HAP-1 (cell line): ENCODE results near the gene NR1H3.
"Not testable (repeated sequence)": the region's sequence is repeated elsewhere in the genome, so short reads cannot be mapped to it uniquely, and the experiment has no call there.

Experiments
- DNase-seq, 2 experiments: peaks; one replicate each; pipeline ENCODE4 v3.0.0-alpha.2; 2016 to 2020; ENCODE audit warnings: low spot score in 2 of 2
- H3K27me3 ChIP-seq: fragments of 250-450 bp; sonication (Bioruptor Pico); 2 replicates; pipeline ENCODE4 v1.5.1; 2020; ENCODE audit warnings: low read depth, mild to moderate bottlenecking, moderate library complexity
- H3K36me3 ChIP-seq: fragments of 250-450 bp; sonication (Bioruptor Pico); replicated peaks from 2 replicates; pipeline ENCODE4 v1.5.1; 2020; ENCODE audit warnings: mild to moderate bottlenecking
- H3K4me1 ChIP-seq: fragments of 250-450 bp; sonication (Bioruptor Pico); 2 replicates; pipeline ENCODE4 v1.5.1; 2020; ENCODE audit warnings: mild to moderate bottlenecking
- H3K4me3 ChIP-seq: fragments of 250-450 bp; sonication (Bioruptor Pico); 2 replicates; pipeline ENCODE4 v1.5.1; 2020; ENCODE audit warnings: mild to moderate bottlenecking, moderate library complexity
- H3K9me3 ChIP-seq: fragments of 250-450 bp; sonication (Bioruptor Pico); 2 replicates; pipeline ENCODE4 v1.5.1; 2020; ENCODE audit warnings: mild to moderate bottlenecking, moderate library complexity
- in situ Hi-C: fragments of 300-500 bp; cut with MboI; formaldehyde crosslinking; loops from 3 replicates; pipeline ENCODE4 v1.14.3; 2020; ENCODE audit warnings: low sequenced_read_pairs, inconsistent platforms, mixed read lengths

NR1H3 gene

GRCh38 chr11:47257517-47258316 is at the start of gene NR1H3:
NR1H3 (plus strand) TSS chr11:47257996; CDS start chr11:47259217, 1,221 bp downstream.
- Histone ChIP-seq H3K27me3 (no peaks in the 10 kb centered on the region), H3K9me3 (no peaks in the 10 kb centered on the region), H3K4me3 (no peak within 1 kb of the TSS), H3K4me1 (no peaks in the 10 kb centered on the region), H3K36me3 (no peaks in the 10 kb centered on the region; the same call in 1 of the 2 replicates)
- in situ Hi-C loops = no loop called here
- DNase-seq = peak; percentile 23 to 56

GRCh38 chr11:47208008-47208552 is 49.7 kb upstream of the NR1H3 start:
- H3K9me3 ChIP-seq, in situ Hi-C loops, DNase-seq, H3K36me3 ChIP-seq, H3K27me3 ChIP-seq, H3K4me3 ChIP-seq, H3K4me1 ChIP-seq: not testable (repeated sequence)

GRCh38 chr11:47208628-47209027 is 49.2 kb upstream of the NR1H3 start:
- in situ Hi-C loops = no loop called here
- Histone ChIP-seq H3K27me3 (no peaks in the 10 kb centered on the region), H3K4me1 (no peaks in the 10 kb centered on the region; the same call in 1 of the 2 replicates), H3K36me3 (no peaks in the 10 kb centered on the region), H3K9me3 (0 out of 2 replicates have a peak, but pooled peaks cover 2% of the 10 kb centered on the region), H3K4me3 (no peak overlapping the region)
- no peak for DNase-seq

GRCh38 chr11:47212938-47213337 is 44.9 kb upstream of the NR1H3 start:
- H3K4me1 ChIP-seq = peaks cover 18% of the 10 kb centered on the region
- peaks cover 11% of the 10 kb centered on the region for H3K36me3 ChIP-seq
- 0 out of 2 replicates have a peak, but pooled peaks cover 2% of the 10 kb centered on the region for H3K9me3 ChIP-seq
- H3K27me3 ChIP-seq = no peaks in the 10 kb centered on the region
- H3K4me3 ChIP-seq = no peak overlapping the region
- no peak for DNase-seq
- in situ Hi-C loops = no loop called here

GRCh38 chr11:47213950-47214565 is 43.7 kb upstream of the NR1H3 start:
- Histone ChIP-seq H3K36me3 (peaks cover 14% of the 10 kb centered on the region), H3K9me3 (0 out of 2 replicates have a peak, but pooled peaks cover 2% of the 10 kb centered on the region), H3K4me1 (peaks cover 18% of the 10 kb centered on the region), H3K4me3 (peak overlapping the region; percentile 58), H3K27me3 (no peaks in the 10 kb centered on the region)
- peak; percentile 73 to 91 for DNase-seq
- in situ Hi-C loops = no loop called here

GRCh38 chr11:47215366-47215910 is 42.4 kb upstream of the NR1H3 start:
- H3K4me1 ChIP-seq = peaks cover 20% of the 10 kb centered on the region
- H3K27me3 ChIP-seq = no peaks in the 10 kb centered on the region
- H3K9me3 ChIP-seq = 0 out of 2 replicates have a peak, but pooled peaks cover 1% of the 10 kb centered on the region
- H3K4me3 ChIP-seq = peak overlapping the region; percentile 58
- peaks cover 26% of the 10 kb centered on the region for H3K36me3 ChIP-seq
- peak in 1 of 2 experiments; percentile 11 for DNase-seq
- in situ Hi-C loops = no loop called here

- no peaks in the 10 kb centered on the region for H3K9me3 ChIP-seq
- DNase-seq = peak; percentile 54 to 58
- in situ Hi-C loops = no loop called here
- no peaks in the 10 kb centered on the region for H3K27me3 ChIP-seq
- H3K4me1 ChIP-seq = peaks cover 20% of the 10 kb centered on the region
- peaks cover 34% of the 10 kb centered on the region for H3K36me3 ChIP-seq
- H3K4me3 ChIP-seq = peak overlapping the region; percentile 58
These were observed 41.5 kb upstream of the NR1H3 start for GRCh38 chr11:47216121-47216798.

GRCh38 chr11:47220401-47220821 is 37.4 kb upstream of the NR1H3 start:
- DNase-seq = no peak

GRCh38 chr11:47222696-47223095 is 35.1 kb upstream of the NR1H3 start:
- DNase-seq = no peak
- Histone ChIP-seq H3K4me3 (no peak overlapping the region), H3K4me1 (peaks cover 2% of the 10 kb centered on the region; the same call in 1 of the 2 replicates), H3K27me3 (no peaks in the 10 kb centered on the region), H3K9me3 (no peaks in the 10 kb centered on the region), H3K36me3 (peaks cover 48% of the 10 kb centered on the region)
- in situ Hi-C loops = no loop called here

More at GRCh38 chr11:47220401-47220821, 37.4 kb upstream of the NR1H3 start:
- Histone ChIP-seq H3K4me1 (peaks cover 15% of the 10 kb centered on the region), H3K27me3 (no peaks in the 10 kb centered on the region), H3K9me3 (no peaks in the 10 kb centered on the region), H3K36me3 (peaks cover 46% of the 10 kb centered on the region), H3K4me3 (no peak overlapping the region)
- in situ Hi-C loops = no loop called here

GRCh38 chr11:47225552-47226400 is 32.0 kb upstream of the NR1H3 start:
- Histone ChIP-seq H3K4me1 (no peaks in the 10 kb centered on the region), H3K4me3 (no peak overlapping the region), H3K9me3 (no peaks in the 10 kb centered on the region), H3K36me3 (peaks cover 34% of the 10 kb centered on the region), H3K27me3 (no peaks in the 10 kb centered on the region)
- in situ Hi-C loops = no loop called here
- no peak for DNase-seq

- in situ Hi-C loops = no loop called here
- peaks cover 26% of the 10 kb centered on the region for H3K36me3 ChIP-seq
- no peak for DNase-seq
- H3K4me3 ChIP-seq = no peak overlapping the region
- no peaks in the 10 kb centered on the region for H3K4me1 ChIP-seq
- no peaks in the 10 kb centered on the region for H3K27me3 ChIP-seq
- no peaks in the 10 kb centered on the region for H3K9me3 ChIP-seq
These were observed 28.6 kb upstream of the NR1H3 start for GRCh38 chr11:47229161-47229560.

- DNase-seq = no peak
- in situ Hi-C loops = no loop called here
- H3K36me3 ChIP-seq = peaks cover 28% of the 10 kb centered on the region
- no peaks in the 10 kb centered on the region for H3K27me3 ChIP-seq
- no peaks in the 10 kb centered on the region for H3K4me1 ChIP-seq
- H3K4me3 ChIP-seq = no peak overlapping the region
- H3K9me3 ChIP-seq = no peaks in the 10 kb centered on the region
These were observed 24.7 kb upstream of the NR1H3 start for GRCh38 chr11:47233051-47233450.
